ENCODE results near the gene UGGT1. TPM values are rescaled to one million over a fixed set of nuclear protein-coding genes. Genes with fewer than 3 reads are reported as not detected.
A peak's percentile ranks its signal among the peaks of the same experiment; 100 is the strongest.

Gene UGGT1
- total and polyA plus RNA-seq, 9 of the 15 experiments (the other 6 are each of a cell fraction or from before 2014, with no cell fraction given) = 5.1 to 56.4 (median 37.9) TPM

GRCh38 chr2:128187032-128187654, 96.1 kb downstream of the UGGT1 start (continued):
- 0 out of 2 replicates have a peak, but pooled peaks have one; percentile 12 for TF ChIP-seq ZNF766 (CRISPR knock-in tag; conservative IDR thresholded peaks at IDR 0.05)
- TF ChIP-seq CREB3 (tag; conservative IDR thresholded peaks at IDR 0.05; ENCODE audit: low read depth) = no peak
- TF ChIP-seq NFE2 (IDR thresholded peaks at IDR 0.05; ENCODE audit: low read depth) = peak; percentile 91
- no peak for TF ChIP-seq ZNF197 (CRISPR knock-in tag; IDR thresholded peaks at IDR 0.05; ENCODE audit: low read depth)
- peak; percentile 91 for TF ChIP-seq MAFK (IDR thresholded peaks at IDR 0.05; ENCODE audit: low read length)
- no peak for TF ChIP-seq CSDE1 (IDR thresholded peaks at IDR 0.05)
- TF ChIP-seq ZNF561 (CRISPR knock-in tag; conservative IDR thresholded peaks at IDR 0.05) = no peak
- TF ChIP-seq BRD9 (IDR thresholded peaks at IDR 0.05; ENCODE audit: low read depth, partially characterized antibody) = no peak
- no peak for TF ChIP-seq ZBTB40 (IDR thresholded peaks at IDR 0.05)
- TF ChIP-seq ZBTB40 (CRISPR knock-in tag; IDR thresholded peaks at IDR 0.05) = no peak
- TF ChIP-seq KAT2B (IDR thresholded peaks at IDR 0.05; ENCODE audit: low read depth, low read length) = no peak
- no peak for TF ChIP-seq HMGN3 (IDR thresholded peaks at IDR 0.05; ENCODE audit: borderline replicate concordance, extremely low read depth, insufficient read length, low read depth, low read length)
- TF ChIP-seq TGIF2 (CRISPR knock-in tag; IDR thresholded peaks at IDR 0.05) = no peak
- TF ChIP-seq ZHX1 (conservative IDR thresholded peaks at IDR 0.05; ENCODE audit: low read length) = no peak
- no peak for TF ChIP-seq ZNF124 (CRISPR knock-in tag; IDR thresholded peaks at IDR 0.05)
